ENCODE measurements around the gene CNTLN.
"Not testable (repeated sequence)": the region's sequence is repeated elsewhere in the genome, so short reads cannot be mapped to it uniquely, and the experiment has no call there.

Gene CNTLN

GRCh38 chr9:17293685-17294084 is 158.8 kb downstream of the CNTLN start:
- no peak for DNase-seq (ENCODE audit: low read depth)

GRCh38 chr9:17294822-17295624 is 160.2 kb downstream of the CNTLN start:
- DNase-seq (ENCODE audit: low read depth), result no peak

- DNase-seq (ENCODE audit: low read depth), result no peak
Measured at GRCh38 chr9:17315341-17315740, 180.5 kb downstream of the CNTLN start.

- no peak for DNase-seq (ENCODE audit: low read depth)
Measured at GRCh38 chr9:17318821-17319320, 184.0 kb downstream of the CNTLN start.

- no peak for DNase-seq (ENCODE audit: low read depth)
Measured at GRCh38 chr9:17319864-17320263, 185.0 kb downstream of the CNTLN start.

GRCh38 chr9:17322882-17323864 is 188.3 kb downstream of the CNTLN start:
- no peak for DNase-seq (ENCODE audit: low read depth)

- no peak for DNase-seq (ENCODE audit: low read depth)
Measured at GRCh38 chr9:17328331-17328730, 193.5 kb downstream of the CNTLN start.

GRCh38 chr9:17330097-17330496 is 195.3 kb downstream of the CNTLN start:
- no peak for DNase-seq (ENCODE audit: low read depth)

GRCh38 chr9:17332115-17332514 is 197.3 kb downstream of the CNTLN start:
- no peak for DNase-seq (ENCODE audit: low read depth)

- DNase-seq (ENCODE audit: low read depth), result no peak
Measured at GRCh38 chr9:17339156-17339555, 204.3 kb downstream of the CNTLN start.

- DNase-seq (ENCODE audit: low read depth), result no peak
Measured at GRCh38 chr9:17342696-17343095, 207.9 kb downstream of the CNTLN start.

- DNase-seq (ENCODE audit: low read depth), result no peak
Measured at GRCh38 chr9:17349831-17350230, 215.0 kb downstream of the CNTLN start.

GRCh38 chr9:17354006-17354405 is 219.2 kb downstream of the CNTLN start:
- DNase-seq (ENCODE audit: low read depth), result not testable (repeated sequence)

- no peak for DNase-seq (ENCODE audit: low read depth)
Measured at GRCh38 chr9:17361378-17361777, 226.5 kb downstream of the CNTLN start.

- no peak for DNase-seq (ENCODE audit: low read depth)
Measured at GRCh38 chr9:17367035-17367434, 232.2 kb downstream of the CNTLN start.

GRCh38 chr9:17380126-17380861 is 245.5 kb downstream of the CNTLN start:
- DNase-seq (ENCODE audit: low read depth), result no peak

- DNase-seq (ENCODE audit: low read depth), result no peak
Measured at GRCh38 chr9:17387565-17387964, 252.7 kb downstream of the CNTLN start.

GRCh38 chr9:17389026-17389425 is 254.2 kb downstream of the CNTLN start:
- DNase-seq (ENCODE audit: low read depth), result no peak

GRCh38 chr9:17394881-17395510 is 260.2 kb downstream of the CNTLN start:
- no peak for DNase-seq (ENCODE audit: low read depth)

- DNase-seq (ENCODE audit: low read depth), result not testable (repeated sequence)
Measured at GRCh38 chr9:17397166-17397728, 262.4 kb downstream of the CNTLN start.

GRCh38 chr9:17398350-17398749 is 263.5 kb downstream of the CNTLN start:
- no peak for DNase-seq (ENCODE audit: low read depth)
